Neural cell (in vitro differentiated cells): Measurements from ENCODE around the gene MALRD1. TPM values are rescaled to one million over a fixed set of nuclear protein-coding genes. Genes with fewer than 3 reads are reported as not detected.

Experiments
- H2AFZ ChIP-seq: fragments of 200-600, 300-800 bp; sonication (generic), shearing (Covaris generic); 2 replicates; pipeline ENCODE4 v1.6.0; 2014; ENCODE audit warnings: low read depth, mild to moderate bottlenecking, antibody characterized with exemption, low read length, moderate library complexity
- H3F3A ChIP-seq: fragments of 200-600 bp; shearing (Covaris generic); 2 replicates; pipeline ENCODE4 v1.6.1; 2016; ENCODE audit warnings: mild to moderate bottlenecking, moderate library complexity, mixed read lengths, antibody characterized with exemption, low read length; ENCODE audit not compliant: insufficient read depth, poor library complexity, severe bottlenecking
- H3K27ac ChIP-seq: fragments of 200-600, 300-800 bp; sonication (generic), shearing (Covaris generic); 2 replicates; pipeline ENCODE4 v1.5.1; 2014; ENCODE audit warnings: mild to moderate bottlenecking, low read length, moderate library complexity
- H3K27me3 ChIP-seq: fragments of 300-800, 200-600 bp; sonication (generic), shearing (Covaris generic); 2 replicates; pipeline ENCODE4 v1.6.0; 2014; ENCODE audit warnings: mild to moderate bottlenecking, low read depth, low read length, moderate library complexity; ENCODE audit not compliant: insufficient read depth
- H3K36me3 ChIP-seq: fragments of 300-800, 200-600 bp; sonication (generic), shearing (Covaris generic); 2 replicates; pipeline ENCODE4 v1.5.1; 2014; ENCODE audit warnings: mild to moderate bottlenecking, antibody characterized with exemption, low read length, moderate library complexity; ENCODE audit not compliant: insufficient read depth
- H3K4me2 ChIP-seq: fragments of 300-800, 200-600 bp; sonication (generic), shearing (Covaris generic); 2 replicates; pipeline ENCODE4 v1.6.0; 2014; ENCODE audit warnings: mild to moderate bottlenecking, low read length
- H3K4me3 ChIP-seq: fragments of 300-800, 200-600 bp; sonication (generic), shearing (Covaris generic); 2 replicates; pipeline ENCODE4 v1.5.1; 2014; ENCODE audit warnings: mild to moderate bottlenecking, low read length, moderate library complexity
- H3K79me2 ChIP-seq: fragments of 200-600 bp; shearing (Covaris generic); replicated peaks from 2 replicates; pipeline ENCODE4 v1.6.0; 2014; ENCODE audit warnings: mild to moderate bottlenecking, low read length, moderate library complexity; ENCODE audit not compliant: insufficient read depth
- H3K9ac ChIP-seq: fragments of 300-800, 200-600 bp; sonication (generic), shearing (Covaris generic); 2 replicates; pipeline ENCODE4 v1.6.1; 2016; ENCODE audit warnings: mild to moderate bottlenecking, low read length, mixed read lengths
- H3K9me2 ChIP-seq: fragments of 200-600 bp; shearing (Covaris generic); 2 replicates; pipeline ENCODE4 v1.6.1; 2016; ENCODE audit warnings: mild to moderate bottlenecking, low read length, mixed read lengths; ENCODE audit not compliant: insufficient read depth
- H3K9me3 ChIP-seq: fragments of 200-600, 300-800 bp; sonication (generic), shearing (Covaris generic); 2 replicates; pipeline ENCODE4 v1.6.1; 2016; ENCODE audit warnings: mild to moderate bottlenecking, mixed run types, low read length, moderate library complexity, mixed read lengths
- H4K20me1 ChIP-seq: fragments of 200-600 bp; shearing (Covaris generic); 2 replicates; pipeline ENCODE4 v1.6.1; 2016; ENCODE audit warnings: mild to moderate bottlenecking, mixed run types; ENCODE audit not compliant: insufficient read depth
- CTCF ChIP-seq: fragments of 450-650 bp; IDR thresholded peaks from 2 replicates; pipeline ENCODE4 v1.5.1; 2014; ENCODE audit warnings: antibody characterized with exemption, mild to moderate bottlenecking, moderate library complexity; ENCODE audit not compliant: poor library complexity, severe bottlenecking
- EP300 ChIP-seq: fragments of 450-650 bp; conservative IDR thresholded peaks from 2 replicates; pipeline ENCODE4 v1.6.1; 2014; ENCODE audit warnings: antibody characterized with exemption, mild to moderate bottlenecking, moderate library complexity; ENCODE audit not compliant: poor library complexity, severe bottlenecking
- EZH2 ChIP-seq: fragments of 200-600, 300-800 bp; shearing (Covaris generic), sonication (generic); IDR thresholded peaks from 2 replicates; pipeline ENCODE4 v1.6.1; 2014; ENCODE audit warnings: antibody characterized with exemption, low read length, borderline replicate concordance, mild to moderate bottlenecking; ENCODE audit not compliant: insufficient read depth, poor library complexity, severe bottlenecking
- MXI1 ChIP-seq: fragments of 450-650 bp; conservative IDR thresholded peaks from 2 replicates; pipeline ENCODE4 v1.6.1; 2014; ENCODE audit warnings: antibody characterized with exemption, mild to moderate bottlenecking; ENCODE audit not compliant: poor library complexity, severe bottlenecking
- POLR2AphosphoS5 ChIP-seq: IDR thresholded peaks from 2 replicates; pipeline ENCODE4 v1.6.1; 2012
- RAD21 ChIP-seq: fragments of 450-650 bp; conservative IDR thresholded peaks from 2 replicates; pipeline ENCODE4 v1.6.1; 2014; ENCODE audit warnings: antibody characterized with exemption, mild to moderate bottlenecking, moderate library complexity
- REST ChIP-seq: IDR thresholded peaks from 2 replicates; pipeline ENCODE4 v1.6.1; 2012; ENCODE audit warnings: borderline replicate concordance
- SMC3 ChIP-seq: fragments of 450-650 bp; conservative IDR thresholded peaks from 2 replicates; pipeline ENCODE4 v1.6.1; 2014; ENCODE audit warnings: antibody characterized with exemption, mild to moderate bottlenecking, moderate library complexity; ENCODE audit not compliant: poor library complexity
- TAF1 ChIP-seq: IDR thresholded peaks from 2 replicates; pipeline ENCODE4 v1.6.1; 2012; ENCODE audit warnings: low read depth
- polyA plus RNA-seq: library from polyadenylated mRNA; depleted of rRNA; stranded (reverse); fragments of >200 nt; gene quantifications from 2 replicates; pipeline ENCODE4 v1.2.3, GENCODE V29; 2014

Gene MALRD1
- polyA plus RNA-seq, 1 donor from 2014 or later, result 0.21 TPM

GRCh38 chr10:19616966-19617365 is 568.4 kb downstream of the MALRD1 start:
- Histone ChIP-seq H3K79me2 (no peaks in the 10 kb centered on the region), H3K9me2 (no peaks in the 10 kb centered on the region), H3K27me3 (no peaks in the 10 kb centered on the region), H2AFZ (no peak overlapping the region), H3K36me3 (no peaks in the 10 kb centered on the region), H3K4me2 (no peak overlapping the region), H3K4me3 (no peak overlapping the region), H3K9me3 (no peaks in the 10 kb centered on the region), H3F3A (no peaks in the 10 kb centered on the region), H3K9ac (no peak overlapping the region), H3K27ac (no peak overlapping the region), H4K20me1 (no peaks in the 10 kb centered on the region)
- no peak for TF ChIP-seq MXI1

GRCh38 chr10:19620811-19621210 is 572.2 kb downstream of the MALRD1 start:
- Histone ChIP-seq H3K9ac (no peak overlapping the region), H3F3A (no peaks in the 10 kb centered on the region), H3K9me3 (no peaks in the 10 kb centered on the region), H3K4me2 (no peak overlapping the region), H3K27ac (no peak overlapping the region), H3K79me2 (no peaks in the 10 kb centered on the region), H4K20me1 (no peaks in the 10 kb centered on the region), H3K9me2 (no peaks in the 10 kb centered on the region), H3K27me3 (no peaks in the 10 kb centered on the region), H3K4me3 (no peak overlapping the region), H2AFZ (no peak overlapping the region), H3K36me3 (no peaks in the 10 kb centered on the region)
- TF ChIP-seq SMC3, result no peak
- no peak for TF ChIP-seq RAD21
- TF ChIP-seq TAF1, result no peak
- no peak for TF ChIP-seq REST
- TF ChIP-seq MXI1, result no peak
- no peak for TF ChIP-seq CTCF
- no peak for TF ChIP-seq EP300
- TF ChIP-seq POLR2AphosphoS5, result no peak
- no peak for TF ChIP-seq EZH2

GRCh38 chr10:19623321-19623720 is 574.7 kb downstream of the MALRD1 start:
- Histone ChIP-seq H3K9ac (no peak overlapping the region), H3K4me2 (no peak overlapping the region), H3K79me2 (no peaks in the 10 kb centered on the region)

More at GRCh38 chr10:19623321-19623720, 574.7 kb downstream of the MALRD1 start:
- no peaks in the 10 kb centered on the region for H4K20me1 ChIP-seq
- H3K36me3 ChIP-seq, result no peaks in the 10 kb centered on the region
- no peaks in the 10 kb centered on the region for H3K9me2 ChIP-seq
- H3K27ac ChIP-seq, result no peak overlapping the region
- no peaks in the 10 kb centered on the region for H3F3A ChIP-seq
- no peak overlapping the region for H2AFZ ChIP-seq
- no peaks in the 10 kb centered on the region for H3K9me3 ChIP-seq
- H3K27me3 ChIP-seq, result no peaks in the 10 kb centered on the region
- H3K4me3 ChIP-seq, result no peak overlapping the region
- no peak for TF ChIP-seq REST
- no peak for TF ChIP-seq RAD21
- TF ChIP-seq EP300, result no peak
- no peak for TF ChIP-seq MXI1
- no peak for TF ChIP-seq EZH2
- TF ChIP-seq TAF1, result no peak
- TF ChIP-seq CTCF, result no peak
- TF ChIP-seq POLR2AphosphoS5, result no peak
- TF ChIP-seq SMC3, result no peak
